Lower leg skin (tissue), 3 donors: Measurements from ENCODE around the gene FDPS.

ENCODE experiments used
- CTCF ChIP-seq, 3 donors: fragments of 450-650 bp; IDR thresholded peaks; one replicate each; pipeline ENCODE4 v1.5.1; 2016; ENCODE audit warnings: antibody characterized with exemption in 3 of 3, mild to moderate bottlenecking in 3 of 3, moderate library complexity in 2 of 3
- POLR2A ChIP-seq, 2 donors: fragments of 450-650 bp; IDR thresholded peaks; one replicate each; pipeline ENCODE4 v1.6.1; 2016 to 2017; ENCODE audit warnings: antibody characterized with exemption in 2 of 2, mild to moderate bottlenecking in 1 of 2, moderate library complexity in 1 of 2

DNA sequence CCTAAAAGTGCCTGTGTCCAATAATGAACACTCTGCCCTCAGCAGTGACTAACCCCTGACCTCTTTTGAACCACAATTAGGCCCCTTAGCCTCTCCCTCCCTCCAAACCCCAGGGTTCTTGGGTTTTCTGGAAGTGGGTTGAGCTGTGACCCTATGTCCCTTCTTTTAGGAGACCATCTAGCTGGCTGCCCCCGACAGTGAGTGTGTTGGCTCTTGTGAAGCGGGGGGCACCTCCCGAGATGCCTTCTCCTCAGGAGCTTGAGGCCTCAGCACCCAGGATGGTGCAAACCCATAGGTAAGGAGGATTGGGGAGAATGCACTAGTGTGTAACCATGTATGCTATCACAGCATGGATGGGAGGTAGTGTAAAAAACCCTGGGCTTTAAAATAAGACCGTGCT is 19.3 kb downstream of the FDPS start:
- TF ChIP-seq CTCF (IDR thresholded peaks at IDR 0.05): no peak
- no peak for TF ChIP-seq POLR2A (IDR thresholded peaks at IDR 0.05)
